Thyroid gland (tissue), 4 donors: ENCODE measurements around the gene PRCP.

Experiments
- POLR2A ChIP-seq, 2 donors: fragments of 450-650 bp; IDR thresholded peaks; one replicate each; pipeline ENCODE4 v1.6.1; 2017; ENCODE audit warnings: antibody characterized with exemption in 2 of 2, mild to moderate bottlenecking in 2 of 2, moderate library complexity in 1 of 2
- TF ChIP-seq, protein P1 (sequence below), 6 experiments: fragments of 200-600 bp in 3 of 6; fragments of 450-650 bp in 3 of 6; sonication (generic) in 3 of 6; IDR thresholded peaks; one replicate each; pipeline ENCODE4 v1.5.1; 2016 to 2019; ENCODE audit warnings: antibody characterized with exemption in 6 of 6, mild to moderate bottlenecking in 2 of 6, inconsistent platforms in 1 of 6, moderate library complexity in 1 of 6

DNA sequence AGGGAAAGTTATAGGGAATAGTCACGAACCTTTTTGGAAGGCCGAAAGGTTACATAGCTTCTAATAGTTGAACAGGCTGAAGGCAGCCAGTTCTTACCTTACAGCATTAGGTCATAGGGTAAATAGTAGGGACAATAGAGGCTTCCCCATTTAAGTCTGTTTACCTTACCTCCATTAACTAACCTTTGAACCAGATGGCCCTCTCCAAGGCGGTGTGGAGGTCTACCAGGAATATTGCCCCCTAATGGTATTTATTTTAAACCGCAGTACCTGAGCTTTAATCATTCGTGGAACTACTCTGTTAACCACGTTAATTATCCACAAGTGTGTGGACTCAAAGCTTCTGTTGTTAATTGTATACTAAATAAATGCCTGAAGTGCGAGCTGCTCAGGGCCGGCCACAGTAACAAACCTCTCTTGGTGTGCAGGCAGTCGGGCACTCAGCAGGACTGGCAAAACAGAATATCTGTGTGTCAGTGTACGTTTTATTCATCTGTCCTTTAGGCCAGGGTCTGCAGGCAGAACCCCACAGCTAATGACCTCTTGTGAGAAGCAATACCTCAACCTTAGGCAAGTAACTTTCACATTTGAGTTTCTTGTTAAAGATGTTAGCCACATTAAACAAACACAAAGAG, 81.7 kb downstream of the PRCP start:
- TF ChIP-seq, protein P1, sequence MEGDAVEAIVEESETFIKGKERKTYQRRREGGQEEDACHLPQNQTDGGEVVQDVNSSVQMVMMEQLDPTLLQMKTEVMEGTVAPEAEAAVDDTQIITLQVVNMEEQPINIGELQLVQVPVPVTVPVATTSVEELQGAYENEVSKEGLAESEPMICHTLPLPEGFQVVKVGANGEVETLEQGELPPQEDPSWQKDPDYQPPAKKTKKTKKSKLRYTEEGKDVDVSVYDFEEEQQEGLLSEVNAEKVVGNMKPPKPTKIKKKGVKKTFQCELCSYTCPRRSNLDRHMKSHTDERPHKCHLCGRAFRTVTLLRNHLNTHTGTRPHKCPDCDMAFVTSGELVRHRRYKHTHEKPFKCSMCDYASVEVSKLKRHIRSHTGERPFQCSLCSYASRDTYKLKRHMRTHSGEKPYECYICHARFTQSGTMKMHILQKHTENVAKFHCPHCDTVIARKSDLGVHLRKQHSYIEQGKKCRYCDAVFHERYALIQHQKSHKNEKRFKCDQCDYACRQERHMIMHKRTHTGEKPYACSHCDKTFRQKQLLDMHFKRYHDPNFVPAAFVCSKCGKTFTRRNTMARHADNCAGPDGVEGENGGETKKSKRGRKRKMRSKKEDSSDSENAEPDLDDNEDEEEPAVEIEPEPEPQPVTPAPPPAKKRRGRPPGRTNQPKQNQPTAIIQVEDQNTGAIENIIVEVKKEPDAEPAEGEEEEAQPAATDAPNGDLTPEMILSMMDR (IDR thresholded peaks at IDR 0.05), result no peak
- no peak for TF ChIP-seq POLR2A (IDR thresholded peaks at IDR 0.05)
